ENCODE data around the gene SLC24A1. TPM values are rescaled to one million over a fixed set of nuclear protein-coding genes. Genes with fewer than 3 reads are reported as not detected.

The SLC24A1 gene
- total and polyA plus RNA-seq, 10 of the 15 experiments (the other 5 are each of a cell fraction or from before 2014, with no cell fraction given), result 1.4 to 5.8 (median 3.3) TPM

- H3K79me2 ChIP-seq (ENCODE audit: control insufficient read depth, insufficient read depth, low read length), result no peaks in the 10 kb centered on the region
- H3K9me3 ChIP-seq (replicated peaks; ENCODE audit: control insufficient read depth, insufficient read depth, low read length), result no peaks in the 10 kb centered on the region
- H3K27me3 ChIP-seq (replicated peaks in 1 of 2; ENCODE audit: control insufficient read depth in 2 of 2, insufficient read depth in 2 of 2, low read length in 1 of 2), result no peaks in the 10 kb centered on the region
- no peak overlapping the region for H3K27ac ChIP-seq (ENCODE audit: control insufficient read depth, insufficient read depth)
- intact Hi-C loops (cut with micrococcal nuclease; ENCODE audit: unreplicated experiment), result no loop called here
- no peak overlapping the region for H3K4me2 ChIP-seq (ENCODE audit: control insufficient read depth, insufficient read depth)
- ATAC-seq (no peak), FAIRE-seq (no peak), DNase-seq (ENCODE audit: low read depth, low spot score) (no peak)
- H3K4me3 ChIP-seq, result no peak overlapping the region
- SMC1A ChIA-PET (ENCODE audit: uncharacterized antibody, unreplicated experiment), result no interaction called here
- RAD21 ChIA-PET (ENCODE audit: unreplicated experiment), result no interaction called here
- H2AFZ ChIP-seq (ENCODE audit: control insufficient read depth, low read depth, low read length), result no peak overlapping the region
- H4K20me1 ChIP-seq (ENCODE audit: control insufficient read depth, insufficient read depth), result no peaks in the 10 kb centered on the region
- BruUV-seq (replicated peaks), result no TSS peak
- CTCF ChIA-PET, result interaction anchor here (1.1 to 1.6 kb wide), 4 partner anchors 8 to 672 kb away, joined by 3 to 5 read pairs (median 4); partner anchors contain the start of gene INTS14
- POLR2A ChIA-PET, result no interaction called here
- 68% methylated on average over 5 of the region's 5 CpGs for WGBS (ENCODE audit: insufficient coverage, insufficient replicate concordance, low lambda C conversion rate, missing lambda C conversion rate)
- H3K36me3 ChIP-seq (ENCODE audit: control insufficient read depth in 2 of 2, insufficient read depth in 2 of 2, low read length in 1 of 2), result no peaks in the 10 kb centered on the region
- no peaks in the 10 kb centered on the region for H3K4me1 ChIP-seq (ENCODE audit: control insufficient read depth, insufficient read depth, low read length)
- TF ChIP-seq ZNF687 (IDR thresholded peaks at IDR 0.05), result no peak
- in situ Hi-C loops (cut with MboI), result no loop called here
- H3K9ac ChIP-seq (ENCODE audit: control insufficient read depth, insufficient read depth, low read length), result no peak overlapping the region
These were observed 2.0 kb upstream of the SLC24A1 start for GRCh38 chr15:65619626-65620290.

- H3K4me2 ChIP-seq (ENCODE audit: control insufficient read depth, insufficient read depth), result no peak overlapping the region
- no peak overlapping the region for H3K9ac ChIP-seq (ENCODE audit: control insufficient read depth, insufficient read depth, low read length)
- H3K9me3 ChIP-seq (replicated peaks; ENCODE audit: control insufficient read depth, insufficient read depth, low read length), result no peaks in the 10 kb centered on the region
- RAD21 ChIA-PET (ENCODE audit: unreplicated experiment), result interaction anchor here (1.2 kb wide), 1 partner anchor 216 kb away, joined by 3 read pairs; no protein-coding TSS in a partner anchor
- ATAC-seq (peak; percentile 40; the same call in 1 of the 3 replicates), DNase-seq (ENCODE audit: low read depth, low spot score) (no peak), FAIRE-seq (no peak)
- POLR2A ChIA-PET, result no interaction called here
- H3K4me3 ChIP-seq, result no peak overlapping the region
- H3K4me1 ChIP-seq (ENCODE audit: control insufficient read depth, insufficient read depth, low read length), result no peaks in the 10 kb centered on the region
- no peak overlapping the region for H3K27ac ChIP-seq (ENCODE audit: control insufficient read depth, insufficient read depth)
- no peaks in the 10 kb centered on the region for H3K36me3 ChIP-seq (ENCODE audit: control insufficient read depth in 2 of 2, insufficient read depth in 2 of 2, low read length in 1 of 2)
- SMC1A ChIA-PET (ENCODE audit: uncharacterized antibody, unreplicated experiment), result interaction anchor here (0.8 to 1.8 kb wide), 4 partner anchors 8 to 465 kb away, joined by 3 to 5 read pairs (median 4); no protein-coding TSS in a partner anchor
- CTCF ChIA-PET, result interaction anchor here (0.6 to 1.8 kb wide), 5 partner anchors 8 to 671 kb away, joined by 3 to 9 read pairs (median 4); no protein-coding TSS in a partner anchor
- WGBS (ENCODE audit: insufficient coverage, insufficient replicate concordance, low lambda C conversion rate, missing lambda C conversion rate), result 62% methylated on average over 2 of the region's 2 CpGs
- no peak overlapping the region for H2AFZ ChIP-seq (ENCODE audit: control insufficient read depth, low read depth, low read length)
- H4K20me1 ChIP-seq (ENCODE audit: control insufficient read depth, insufficient read depth), result no peaks in the 10 kb centered on the region
- no peaks in the 10 kb centered on the region for H3K79me2 ChIP-seq (ENCODE audit: control insufficient read depth, insufficient read depth, low read length)
- in situ Hi-C loops (cut with MboI), result no loop called here
- no TSS peak for BruUV-seq (replicated peaks)
- intact Hi-C loops (cut with micrococcal nuclease; ENCODE audit: unreplicated experiment), result no loop called here
- no peaks in the 10 kb centered on the region for H3K27me3 ChIP-seq (replicated peaks in 1 of 2; ENCODE audit: control insufficient read depth in 2 of 2, insufficient read depth in 2 of 2, low read length in 1 of 2)
- TF ChIP-seq NFIC (IDR thresholded peaks at IDR 0.05; ENCODE audit: low read depth, low read length) (no peak), MEF2A (IDR thresholded peaks at IDR 0.05; ENCODE audit: insufficient read depth, low read depth, low read length) (no peak), ZNF217 (IDR thresholded peaks at IDR 0.05) (no peak), CTCF (IDR thresholded peaks at IDR 0.05 in 2 of 3, conservative IDR thresholded peaks at IDR 0.05 in 1 of 3; ENCODE audit: control insufficient read depth in 2 of 3, extremely low read depth in 1 of 3, insufficient read depth in 1 of 3, low read depth in 3 of 3, low read length in 3 of 3) (peak in 2 of 3 experiments; percentile 12 to 25; a peak in 1 of 6 replicates), TCF7 (IDR thresholded peaks at IDR 0.05; ENCODE audit: borderline replicate concordance) (no peak), NKRF (conservative IDR thresholded peaks at IDR 0.05) (no peak)
These were observed 905 bp upstream of the SLC24A1 start for GRCh38 chr15:65620833-65621232.
